Measurements from ENCODE around the gene HAO2.

- TF ChIP-seq POLR2A (IDR thresholded peaks at IDR 0.05; ENCODE audit: low read length) (no peak), GATA1 (IDR thresholded peaks at IDR 0.05; ENCODE audit: low read depth, low read length) (no peak)
Observed at GRCh38 chr1:119371815-119372214, 3.2 kb downstream of the HAO2 start.

Measured in erythroblast (primary cell).